ENCODE measurements around the gene ANO4. TPM values are rescaled to one million over a fixed set of nuclear protein-coding genes. Genes with fewer than 3 reads are reported as not detected.

The ANO4 gene
- not detected in 2 replicates for total RNA-seq

DNA sequence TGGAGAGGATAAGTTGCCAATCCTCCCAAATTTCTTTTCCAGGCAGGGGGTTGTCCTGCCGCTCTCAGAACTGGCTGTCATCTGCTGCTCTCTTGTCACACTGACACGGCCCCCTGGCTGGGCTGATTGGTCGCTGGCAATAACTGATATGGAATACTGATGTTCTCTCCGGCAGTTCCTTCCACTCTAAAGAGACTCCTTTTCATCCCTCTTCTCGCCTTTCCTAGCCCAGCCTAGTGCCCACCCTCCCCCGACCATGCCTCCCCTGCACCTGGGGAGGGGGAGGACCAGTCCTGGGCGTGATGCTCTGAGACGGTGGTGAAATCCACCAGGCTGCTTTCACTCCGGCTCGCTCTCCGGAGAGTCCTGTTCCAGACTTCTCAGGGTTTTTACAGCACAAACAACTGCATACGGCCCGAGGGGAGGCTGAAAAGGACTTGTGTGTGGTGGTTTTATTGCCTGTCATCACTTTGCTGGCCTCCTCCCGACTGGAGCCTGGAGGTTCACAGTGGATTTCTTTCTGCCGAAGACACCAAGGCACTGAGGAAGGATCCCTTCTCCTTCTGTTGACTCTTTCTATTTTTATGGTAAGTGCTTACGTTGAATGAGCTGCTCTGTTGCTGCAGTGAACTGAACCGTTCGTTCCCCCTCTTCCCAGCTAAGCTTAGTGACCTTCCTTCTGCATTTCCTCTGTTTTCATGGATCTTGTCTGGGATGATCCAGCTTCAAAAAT, at the start of gene ANO4:
ANO4 (plus strand) TSS at position 336 of the 733 bp plus-strand sequence. CDS start 107,010 bp downstream, outside the sequence.
- TF ChIP-seq, protein P1, sequence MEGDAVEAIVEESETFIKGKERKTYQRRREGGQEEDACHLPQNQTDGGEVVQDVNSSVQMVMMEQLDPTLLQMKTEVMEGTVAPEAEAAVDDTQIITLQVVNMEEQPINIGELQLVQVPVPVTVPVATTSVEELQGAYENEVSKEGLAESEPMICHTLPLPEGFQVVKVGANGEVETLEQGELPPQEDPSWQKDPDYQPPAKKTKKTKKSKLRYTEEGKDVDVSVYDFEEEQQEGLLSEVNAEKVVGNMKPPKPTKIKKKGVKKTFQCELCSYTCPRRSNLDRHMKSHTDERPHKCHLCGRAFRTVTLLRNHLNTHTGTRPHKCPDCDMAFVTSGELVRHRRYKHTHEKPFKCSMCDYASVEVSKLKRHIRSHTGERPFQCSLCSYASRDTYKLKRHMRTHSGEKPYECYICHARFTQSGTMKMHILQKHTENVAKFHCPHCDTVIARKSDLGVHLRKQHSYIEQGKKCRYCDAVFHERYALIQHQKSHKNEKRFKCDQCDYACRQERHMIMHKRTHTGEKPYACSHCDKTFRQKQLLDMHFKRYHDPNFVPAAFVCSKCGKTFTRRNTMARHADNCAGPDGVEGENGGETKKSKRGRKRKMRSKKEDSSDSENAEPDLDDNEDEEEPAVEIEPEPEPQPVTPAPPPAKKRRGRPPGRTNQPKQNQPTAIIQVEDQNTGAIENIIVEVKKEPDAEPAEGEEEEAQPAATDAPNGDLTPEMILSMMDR (IDR thresholded peaks at IDR 0.05): no peak

DNA sequence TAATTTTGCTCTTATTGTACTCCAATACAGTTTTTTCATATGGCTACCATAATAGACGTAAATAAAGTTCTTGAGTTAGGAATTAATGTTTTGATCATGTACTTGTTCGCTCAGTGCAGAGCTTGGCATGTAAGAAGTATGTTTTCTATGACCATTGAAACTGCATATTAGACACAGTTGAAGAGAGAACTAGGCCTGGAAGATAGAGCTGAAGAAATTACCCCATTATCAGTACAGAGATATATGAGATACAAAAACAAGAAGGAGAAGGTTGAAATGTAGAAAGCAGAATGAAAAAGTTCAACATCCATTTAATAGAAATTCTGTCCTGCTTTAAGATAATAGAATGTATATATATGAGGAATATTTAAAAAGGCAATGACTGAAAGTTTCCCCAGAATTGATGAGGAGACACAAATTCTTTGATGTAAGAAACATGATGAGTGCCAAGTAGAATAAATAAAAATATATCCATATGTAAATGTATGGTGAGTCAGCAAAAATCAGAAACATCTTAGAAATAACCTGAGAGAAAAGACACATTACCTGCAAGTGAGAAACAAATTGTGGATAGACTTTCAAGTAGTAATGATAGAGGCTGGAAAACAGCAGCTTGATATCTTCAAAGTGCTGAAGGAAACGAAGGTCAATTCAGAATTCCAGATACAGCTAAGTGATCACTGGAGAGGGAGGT, 49.1 kb upstream of the ANO4 start:
- Mint-ChIP-seq H3K36me3 (ENCODE audit: low read depth) (no peaks in the 10 kb centered on the region), H3K9me3 (peaks cover 8% of the 10 kb centered on the region), H3K27ac (no peak overlapping the region), H3K4me1 (no peaks in the 10 kb centered on the region), H3K27me3 (no peaks in the 10 kb centered on the region), H3K4me3 (no peak overlapping the region)
- ChIA-PET CTCF (no interaction called here), POLR2A (no interaction called here)
- intact Hi-C loops (cut with micrococcal nuclease): no loop called here
- ATAC-seq (ENCODE audit: low read depth) (no peak), DNase-seq (no peak)
- TF ChIP-seq, protein P1 (IDR thresholded peaks at IDR 0.05): no peak

More for the DNA sequence above, at the start of gene ANO4:
- no peaks in the 10 kb centered on the region for H3K9me3 Mint-ChIP-seq
- H3K4me1 Mint-ChIP-seq: no peaks in the 10 kb centered on the region
- H3K4me3 Mint-ChIP-seq: no peak within 1 kb of the TSS
- peaks cover 18% of the 10 kb centered on the region for H3K27me3 Mint-ChIP-seq
- ChIA-PET CTCF (no interaction called here), POLR2A (no interaction called here)
- H3K36me3 Mint-ChIP-seq (ENCODE audit: low read depth): no peaks in the 10 kb centered on the region
- no peak for DNase-seq
- ATAC-seq (ENCODE audit: low read depth): no peak
- H3K27ac Mint-ChIP-seq: no peak within 1 kb of the TSS
- intact Hi-C loops (cut with micrococcal nuclease): no loop called here

DNA sequence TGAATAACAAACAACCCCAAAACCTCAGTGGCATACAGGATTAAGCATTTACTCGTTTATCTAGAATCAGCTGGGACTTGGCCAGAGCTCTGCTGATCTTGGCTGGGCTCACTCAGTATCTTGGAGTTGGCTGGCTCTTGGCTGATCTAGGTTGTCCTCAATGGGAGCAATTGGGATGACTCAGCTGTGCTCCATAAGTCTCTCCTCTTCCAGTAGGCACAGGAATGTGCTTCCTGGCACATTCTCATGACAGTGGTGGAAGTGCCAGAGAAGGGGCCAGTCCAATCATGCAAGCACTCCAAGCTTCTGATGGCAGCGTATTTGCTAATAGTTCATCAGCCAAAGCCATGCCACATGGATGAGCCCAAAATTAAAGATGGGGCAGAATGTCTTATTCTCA, 41.7 kb upstream of the ANO4 start:
- ATAC-seq (ENCODE audit: low read depth) (no peak), DNase-seq (no peak)
- H3K4me3 Mint-ChIP-seq: no peak overlapping the region
- intact Hi-C loops (cut with micrococcal nuclease): no loop called here
- H3K36me3 Mint-ChIP-seq (ENCODE audit: low read depth): no peaks in the 10 kb centered on the region
- H3K27ac Mint-ChIP-seq: no peak overlapping the region
- TF ChIP-seq, protein P1 (IDR thresholded peaks at IDR 0.05): no peak
- peaks cover 2% of the 10 kb centered on the region for H3K27me3 Mint-ChIP-seq
- H3K4me1 Mint-ChIP-seq: no peaks in the 10 kb centered on the region
- no peaks in the 10 kb centered on the region for H3K9me3 Mint-ChIP-seq
- ChIA-PET CTCF (no interaction called here), POLR2A (no interaction called here)

DNA sequence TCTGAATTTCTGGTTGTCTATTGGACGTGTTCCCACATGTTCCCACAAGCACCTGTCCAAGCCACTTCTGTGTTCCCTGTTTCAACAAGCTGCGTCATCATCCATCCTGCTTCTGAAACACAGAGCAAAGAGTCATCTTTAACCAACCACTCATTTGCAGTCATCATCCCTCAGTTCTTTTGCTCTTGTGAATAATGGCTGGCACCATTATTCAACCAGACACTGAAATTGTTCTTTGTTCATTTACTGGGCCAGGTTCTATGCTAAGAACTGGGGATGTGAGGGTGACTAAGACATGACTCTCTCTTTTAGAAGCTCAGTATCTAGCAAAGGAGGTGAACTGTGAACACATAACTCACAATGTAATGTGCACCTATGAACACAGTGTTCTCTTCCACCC, 40.7 kb upstream of the ANO4 start:
- DNase-seq (no peak), ATAC-seq (ENCODE audit: low read depth) (no peak)
- TF ChIP-seq, protein P1 (IDR thresholded peaks at IDR 0.05): no peak
- no peaks in the 10 kb centered on the region for H3K36me3 Mint-ChIP-seq (ENCODE audit: low read depth)
- H3K27me3 Mint-ChIP-seq: peaks cover 2% of the 10 kb centered on the region
- CTCF ChIA-PET: no interaction called here
- no peak overlapping the region for H3K27ac Mint-ChIP-seq
- POLR2A ChIA-PET: no interaction called here
- H3K9me3 Mint-ChIP-seq: no peaks in the 10 kb centered on the region
- intact Hi-C loops (cut with micrococcal nuclease): no loop called here
- no peak overlapping the region for H3K4me3 Mint-ChIP-seq
- H3K4me1 Mint-ChIP-seq: no peaks in the 10 kb centered on the region

DNA sequence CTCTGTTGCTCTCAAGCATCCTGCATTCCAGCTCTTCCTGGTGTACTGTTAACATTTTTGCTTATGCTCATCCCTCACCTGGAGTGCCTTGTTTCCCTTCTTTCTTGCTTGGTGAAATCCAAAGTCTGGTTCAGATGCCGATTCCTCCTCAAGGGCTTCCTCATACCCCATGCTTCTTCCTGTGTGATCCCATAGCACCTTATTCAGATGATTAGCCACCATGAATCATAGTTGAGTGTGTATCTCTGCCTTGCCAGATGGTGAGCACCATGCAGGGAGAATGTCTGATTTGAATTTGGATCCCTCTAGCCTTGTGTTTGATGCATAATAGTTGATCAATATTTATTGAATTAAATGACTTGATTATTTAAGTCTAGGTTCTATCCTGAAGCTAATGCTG, 39.4 kb upstream of the ANO4 start:
- DNase-seq (no peak), ATAC-seq (ENCODE audit: low read depth) (no peak)
- Mint-ChIP-seq H3K4me3 (no peak overlapping the region), H3K27me3 (peaks cover 2% of the 10 kb centered on the region), H3K36me3 (ENCODE audit: low read depth) (no peaks in the 10 kb centered on the region), H3K4me1 (no peaks in the 10 kb centered on the region), H3K9me3 (no peaks in the 10 kb centered on the region), H3K27ac (no peak overlapping the region)
- intact Hi-C loops (cut with micrococcal nuclease): no loop called here
- ChIA-PET POLR2A (no interaction called here), CTCF (no interaction called here)
- TF ChIP-seq, protein P1 (IDR thresholded peaks at IDR 0.05): no peak

All from activated B cell treated with CpG ODN at 0.5 μM for 24 hours (primary cell).